ENCODE measurements around the gene PAX6. TPM values are rescaled to one million over a fixed set of nuclear protein-coding genes. Genes with fewer than 3 reads are reported as not detected.

The PAX6 gene
- polyA plus RNA-seq, 1 experiment: not detected

DNA sequence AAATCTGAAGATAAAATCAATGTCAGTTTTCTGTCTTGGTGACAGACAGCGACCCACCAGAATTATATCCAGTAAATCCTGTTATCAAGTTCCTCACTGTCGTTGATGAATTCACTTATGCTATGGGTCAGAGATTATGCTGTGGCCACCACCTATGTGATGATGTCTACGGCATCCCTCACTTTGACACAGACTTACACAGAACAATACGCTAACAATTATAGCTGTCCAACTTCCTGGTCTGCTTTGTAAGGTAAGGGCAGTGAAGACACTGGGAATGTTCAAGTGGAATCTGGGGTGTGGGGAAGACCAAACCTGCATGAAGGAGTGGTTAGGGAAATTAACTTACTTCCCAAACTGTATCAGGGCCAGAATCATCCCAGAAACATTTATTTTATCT is 19.3 kb upstream of the PAX6 start:
- ChIA-PET CTCF (no interaction called here), POLR2A (no interaction called here)
- DNase-seq (ENCODE audit: low read depth): no peak
- Histone ChIP-seq H3K27me3 (ENCODE audit: control insufficient read depth, insufficient read depth, low read length) (peaks cover 40% of the 10 kb centered on the region), H3K4me3 (ENCODE audit: low read depth, low read length) (no peak overlapping the region), H3K36me3 (ENCODE audit: control insufficient read depth, insufficient read depth, low read length) (no peaks in the 10 kb centered on the region)
- TF ChIP-seq, protein P1, sequence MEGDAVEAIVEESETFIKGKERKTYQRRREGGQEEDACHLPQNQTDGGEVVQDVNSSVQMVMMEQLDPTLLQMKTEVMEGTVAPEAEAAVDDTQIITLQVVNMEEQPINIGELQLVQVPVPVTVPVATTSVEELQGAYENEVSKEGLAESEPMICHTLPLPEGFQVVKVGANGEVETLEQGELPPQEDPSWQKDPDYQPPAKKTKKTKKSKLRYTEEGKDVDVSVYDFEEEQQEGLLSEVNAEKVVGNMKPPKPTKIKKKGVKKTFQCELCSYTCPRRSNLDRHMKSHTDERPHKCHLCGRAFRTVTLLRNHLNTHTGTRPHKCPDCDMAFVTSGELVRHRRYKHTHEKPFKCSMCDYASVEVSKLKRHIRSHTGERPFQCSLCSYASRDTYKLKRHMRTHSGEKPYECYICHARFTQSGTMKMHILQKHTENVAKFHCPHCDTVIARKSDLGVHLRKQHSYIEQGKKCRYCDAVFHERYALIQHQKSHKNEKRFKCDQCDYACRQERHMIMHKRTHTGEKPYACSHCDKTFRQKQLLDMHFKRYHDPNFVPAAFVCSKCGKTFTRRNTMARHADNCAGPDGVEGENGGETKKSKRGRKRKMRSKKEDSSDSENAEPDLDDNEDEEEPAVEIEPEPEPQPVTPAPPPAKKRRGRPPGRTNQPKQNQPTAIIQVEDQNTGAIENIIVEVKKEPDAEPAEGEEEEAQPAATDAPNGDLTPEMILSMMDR (IDR thresholded peaks at IDR 0.05; ENCODE audit: insufficient read depth, low read depth, low read length): no peak

DNA sequence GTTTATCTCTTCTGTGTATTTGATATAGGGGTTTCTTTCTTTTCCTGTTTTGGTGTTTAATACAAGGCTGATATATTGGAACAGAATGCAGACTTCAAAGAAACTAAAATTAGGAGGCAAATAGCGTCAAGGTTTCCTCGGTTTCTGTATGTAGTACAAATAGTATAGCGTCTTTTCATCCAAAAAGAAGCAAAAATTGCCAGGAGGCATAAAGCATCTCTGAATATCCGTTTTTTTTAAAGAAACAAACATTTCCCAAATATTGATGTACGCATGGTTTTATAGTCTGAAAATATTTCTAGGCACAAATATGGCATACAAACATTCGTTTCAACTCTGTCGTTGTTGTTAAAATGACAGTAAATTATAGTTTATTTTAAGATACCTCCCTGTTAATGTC is 17.1 kb upstream of the PAX6 start:
- TF ChIP-seq, protein P1 (IDR thresholded peaks at IDR 0.05; ENCODE audit: insufficient read depth, low read depth, low read length): no peak

DNA sequence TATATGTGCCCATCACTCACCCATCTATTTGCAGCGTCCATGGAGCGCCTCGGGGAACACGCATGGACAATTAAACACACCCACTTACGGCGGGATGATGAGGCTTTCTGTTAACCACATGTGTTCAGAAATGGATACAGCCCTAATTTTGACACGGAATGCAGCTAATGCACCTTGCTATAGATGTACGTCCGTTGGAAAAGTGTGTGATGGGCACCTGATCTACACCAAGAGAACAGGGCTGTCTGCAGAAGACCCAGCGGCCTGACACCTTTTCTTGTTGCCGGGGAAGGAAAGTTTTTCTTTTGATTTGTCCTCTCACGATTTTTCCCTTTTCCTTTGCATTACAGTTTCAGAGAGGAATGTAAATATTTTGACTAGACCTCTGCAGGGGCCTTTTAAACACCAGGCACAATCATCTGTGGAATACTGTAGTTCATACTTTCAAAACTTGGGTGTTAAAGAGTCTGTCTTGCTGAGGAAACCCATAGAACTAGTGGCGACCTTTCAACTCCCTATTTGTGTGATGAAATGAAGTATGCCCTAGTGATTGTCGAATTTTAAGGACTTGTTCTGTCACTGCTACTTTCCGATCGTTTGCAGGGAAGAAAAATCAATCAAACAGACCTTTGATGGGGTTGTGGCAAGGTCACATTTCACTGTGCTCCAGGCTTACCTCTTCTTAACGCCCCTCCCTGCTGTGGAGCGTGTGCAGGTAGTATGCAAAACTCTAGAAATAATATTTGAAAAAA is 16.5 kb upstream of the PAX6 start:
- DNase-seq (ENCODE audit: low read depth): no peak
- TF ChIP-seq, protein P1 (IDR thresholded peaks at IDR 0.05; ENCODE audit: insufficient read depth, low read depth, low read length): no peak
- peaks cover 57% of the 10 kb centered on the region for H3K27me3 ChIP-seq (ENCODE audit: control insufficient read depth, insufficient read depth, low read length)
- H3K36me3 ChIP-seq (ENCODE audit: control insufficient read depth, insufficient read depth, low read length): no peaks in the 10 kb centered on the region
- POLR2A ChIA-PET: no interaction called here
- H3K4me3 ChIP-seq (ENCODE audit: low read depth, low read length): no peak overlapping the region
- CTCF ChIA-PET: interaction anchor here (1.1 kb wide), 1 partner anchor 24 kb away, joined by 3 read pairs; no protein-coding TSS in a partner anchor

More for the DNA sequence above, 17.1 kb upstream of the PAX6 start:
- CTCF ChIA-PET: no interaction called here
- DNase-seq (ENCODE audit: low read depth): no peak
- Histone ChIP-seq H3K36me3 (ENCODE audit: control insufficient read depth, insufficient read depth, low read length) (no peaks in the 10 kb centered on the region), H3K27me3 (ENCODE audit: control insufficient read depth, insufficient read depth, low read length) (peaks cover 52% of the 10 kb centered on the region), H3K4me3 (ENCODE audit: low read depth, low read length) (no peak overlapping the region)
- POLR2A ChIA-PET: no interaction called here

DNA sequence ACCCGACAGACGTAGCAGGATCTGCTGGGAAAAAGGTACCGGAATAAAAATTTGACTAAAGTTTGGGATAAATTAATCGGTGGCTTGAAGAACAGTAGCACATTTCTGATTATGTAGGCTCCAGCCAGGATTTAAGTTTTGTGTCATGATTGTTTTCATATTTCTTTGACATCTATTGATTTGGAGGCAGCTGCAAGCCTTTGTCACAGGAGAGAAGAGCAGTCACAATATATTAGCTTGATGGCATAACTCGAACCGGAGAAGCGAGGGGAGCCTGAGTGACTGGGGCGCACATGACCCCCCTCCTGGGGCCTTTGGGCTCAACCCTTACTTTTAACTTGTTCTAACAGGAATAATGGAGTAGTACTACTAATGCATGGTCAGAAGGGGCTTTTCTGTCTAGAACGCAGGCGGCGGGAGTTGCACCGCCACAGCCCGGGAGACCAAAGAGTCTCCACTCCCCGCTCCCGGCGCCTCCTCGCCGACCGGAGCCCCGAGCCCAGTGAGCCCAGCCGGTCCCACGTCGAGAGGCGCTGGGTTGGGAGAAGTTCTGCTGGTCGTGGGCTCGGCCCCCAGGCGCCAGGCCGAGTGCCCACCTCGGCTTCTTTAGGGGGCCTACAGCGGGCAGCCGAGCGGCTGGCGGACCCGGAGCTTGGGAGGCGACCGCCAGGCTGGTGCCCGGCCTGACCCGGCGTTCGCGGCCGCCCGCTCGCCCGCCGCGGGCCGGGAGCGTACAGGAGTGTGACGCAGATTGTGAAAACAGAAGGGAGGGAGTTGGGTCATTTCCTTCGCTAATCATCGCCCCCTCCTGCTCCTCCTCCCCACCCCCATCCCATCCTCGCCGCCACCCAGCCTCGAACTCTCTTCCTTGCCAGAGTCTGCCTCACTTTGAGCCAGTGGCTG is 15.7 kb upstream of the PAX6 start:
- peaks cover 62% of the 10 kb centered on the region for H3K27me3 ChIP-seq (ENCODE audit: control insufficient read depth, insufficient read depth, low read length)
- CTCF ChIA-PET: interaction anchor here (1.1 kb wide), 1 partner anchor 23 kb away, joined by 3 read pairs; no protein-coding TSS in a partner anchor
- DNase-seq (ENCODE audit: low read depth): no peak
- no peak overlapping the region for H3K4me3 ChIP-seq (ENCODE audit: low read depth, low read length)
- TF ChIP-seq, protein P1 (IDR thresholded peaks at IDR 0.05; ENCODE audit: insufficient read depth, low read depth, low read length): no peak
- H3K36me3 ChIP-seq (ENCODE audit: control insufficient read depth, insufficient read depth, low read length): no peaks in the 10 kb centered on the region
- POLR2A ChIA-PET: no interaction called here

DNA sequence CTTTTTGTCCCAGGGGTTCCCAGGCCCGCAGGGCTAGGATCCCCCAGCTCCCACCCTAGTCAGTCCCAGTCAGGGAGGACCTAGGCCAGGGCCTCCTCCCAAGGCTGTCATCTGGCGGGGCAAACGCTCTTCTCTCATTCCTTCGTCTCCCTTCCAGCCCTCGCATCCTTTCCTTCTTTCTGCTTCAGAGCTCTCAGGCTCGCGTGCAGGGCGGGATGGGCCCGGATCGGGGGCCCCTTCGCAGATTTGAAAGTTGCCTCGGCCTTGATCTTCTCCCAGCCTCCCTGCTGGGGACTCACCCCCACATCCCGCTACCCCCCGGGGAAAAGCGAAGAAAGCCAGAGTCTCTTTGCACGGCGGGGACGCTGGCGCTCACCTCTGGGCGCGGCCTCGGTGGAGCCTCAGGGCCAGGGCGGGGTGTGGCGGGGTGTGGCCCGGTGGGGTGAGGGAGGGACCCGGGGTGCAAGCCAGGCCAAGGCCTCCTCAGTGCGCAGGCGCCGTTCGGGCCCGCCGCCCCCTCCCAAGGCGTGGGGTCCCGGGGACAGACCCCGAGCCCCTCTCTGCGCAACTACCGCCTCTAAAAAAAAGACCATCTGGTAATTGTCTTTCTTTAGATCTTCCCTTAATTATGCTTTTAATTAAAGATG is 14.8 kb upstream of the PAX6 start:
- ChIA-PET CTCF (no interaction called here), POLR2A (no interaction called here)
- Histone ChIP-seq H3K27me3 (ENCODE audit: control insufficient read depth, insufficient read depth, low read length) (peaks cover 62% of the 10 kb centered on the region), H3K4me3 (ENCODE audit: low read depth, low read length) (no peak overlapping the region), H3K36me3 (ENCODE audit: control insufficient read depth, insufficient read depth, low read length) (no peaks in the 10 kb centered on the region)
- TF ChIP-seq, protein P1 (IDR thresholded peaks at IDR 0.05; ENCODE audit: insufficient read depth, low read depth, low read length): no peak
- no peak for DNase-seq (ENCODE audit: low read depth)

All from BJ (cell line).